ENCODE measurements around the gene TNPO1. TPM values are rescaled to one million over a fixed set of nuclear protein-coding genes. Genes with fewer than 3 reads are reported as not detected.

The TNPO1 gene
- total RNA-seq, 4 donors from 2014 or later, result 81.2 to 131 (median 116) TPM

GRCh38 chr5:72829707-72830106, 13.2 kb downstream of the TNPO1 start:
- Histone ChIP-seq H3K9me3 (no peaks in the 10 kb centered on the region), H3K27me3 (no peaks in the 10 kb centered on the region), H3K27ac (no peak overlapping the region), H3K4me3 (no peak overlapping the region), H3K4me1 (peaks cover 0 to 8% (median 0%) of the 10 kb centered on the region in 3 donors), H3K36me3 (no peaks in the 10 kb centered on the region)
- TF ChIP-seq EP300 (IDR thresholded peaks at IDR 0.05) (no peak), POLR2AphosphoS5 (IDR thresholded peaks at IDR 0.05) (no peak), POLR2A (IDR thresholded peaks at IDR 0.05) (no peak)
- TF ChIP-seq, protein P1, sequence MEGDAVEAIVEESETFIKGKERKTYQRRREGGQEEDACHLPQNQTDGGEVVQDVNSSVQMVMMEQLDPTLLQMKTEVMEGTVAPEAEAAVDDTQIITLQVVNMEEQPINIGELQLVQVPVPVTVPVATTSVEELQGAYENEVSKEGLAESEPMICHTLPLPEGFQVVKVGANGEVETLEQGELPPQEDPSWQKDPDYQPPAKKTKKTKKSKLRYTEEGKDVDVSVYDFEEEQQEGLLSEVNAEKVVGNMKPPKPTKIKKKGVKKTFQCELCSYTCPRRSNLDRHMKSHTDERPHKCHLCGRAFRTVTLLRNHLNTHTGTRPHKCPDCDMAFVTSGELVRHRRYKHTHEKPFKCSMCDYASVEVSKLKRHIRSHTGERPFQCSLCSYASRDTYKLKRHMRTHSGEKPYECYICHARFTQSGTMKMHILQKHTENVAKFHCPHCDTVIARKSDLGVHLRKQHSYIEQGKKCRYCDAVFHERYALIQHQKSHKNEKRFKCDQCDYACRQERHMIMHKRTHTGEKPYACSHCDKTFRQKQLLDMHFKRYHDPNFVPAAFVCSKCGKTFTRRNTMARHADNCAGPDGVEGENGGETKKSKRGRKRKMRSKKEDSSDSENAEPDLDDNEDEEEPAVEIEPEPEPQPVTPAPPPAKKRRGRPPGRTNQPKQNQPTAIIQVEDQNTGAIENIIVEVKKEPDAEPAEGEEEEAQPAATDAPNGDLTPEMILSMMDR (IDR thresholded peaks at IDR 0.05), result no peak
- ATAC-seq, result no peak

- Histone ChIP-seq H3K4me1 (peaks cover 0 to 8% (median 0%) of the 10 kb centered on the region in 3 donors), H3K27me3 (no peaks in the 10 kb centered on the region), H3K4me3 (no peak overlapping the region), H3K9me3 (no peaks in the 10 kb centered on the region), H3K27ac (no peak overlapping the region), H3K36me3 (no peaks in the 10 kb centered on the region)
- TF ChIP-seq, protein P1 (IDR thresholded peaks at IDR 0.05), result no peak
- no peak for TF ChIP-seq EP300 (IDR thresholded peaks at IDR 0.05)
- TF ChIP-seq POLR2A (IDR thresholded peaks at IDR 0.05), result no peak
- no peak for TF ChIP-seq POLR2AphosphoS5 (IDR thresholded peaks at IDR 0.05)
- WGBS, 2 donors (ENCODE audit: low coverage in 1 of 2), result 68 to 85% methylated on average over 2 of the region's 2 CpGs
- no peak for ATAC-seq
Observed at GRCh38 chr5:72830362-72830761, 13.9 kb downstream of the TNPO1 start.

DNA sequence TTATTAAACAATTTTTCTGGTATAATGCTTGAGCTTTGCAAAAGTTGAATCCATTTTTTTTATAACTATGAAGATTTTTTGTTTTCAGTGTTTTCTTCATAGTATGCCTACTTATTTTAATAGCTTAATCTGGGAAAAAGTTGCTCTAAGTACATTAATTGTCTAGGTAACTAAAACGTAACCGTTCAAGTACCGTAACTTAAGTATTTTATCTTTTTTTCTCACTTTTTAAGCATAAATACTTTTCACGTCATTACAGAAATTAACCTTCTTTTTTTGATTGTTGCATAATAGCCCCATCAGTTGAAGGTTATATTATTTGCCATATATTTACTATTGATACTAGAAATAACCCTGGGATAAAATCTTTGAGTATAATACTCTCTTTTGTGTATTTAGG, 15.2 kb downstream of the TNPO1 start:
- ATAC-seq, result no peak
- 91 to 100% methylated on average over 4 of the region's 4 CpGs for WGBS, 2 donors (ENCODE audit: low coverage in 1 of 2)
- Histone ChIP-seq H3K9me3 (no peaks in the 10 kb centered on the region), H3K4me1 (peaks cover 0 to 8% (median 0%) of the 10 kb centered on the region in 3 donors), H3K27ac (no peak overlapping the region), H3K4me3 (no peak overlapping the region), H3K27me3 (no peaks in the 10 kb centered on the region), H3K36me3 (no peaks in the 10 kb centered on the region)
- TF ChIP-seq EP300 (IDR thresholded peaks at IDR 0.05), result no peak
- no peak for TF ChIP-seq POLR2AphosphoS5 (IDR thresholded peaks at IDR 0.05)
- TF ChIP-seq POLR2A (IDR thresholded peaks at IDR 0.05), result no peak
- TF ChIP-seq, protein P1 (IDR thresholded peaks at IDR 0.05), result no peak

- TF ChIP-seq POLR2AphosphoS5 (IDR thresholded peaks at IDR 0.05) (no peak), EP300 (IDR thresholded peaks at IDR 0.05) (no peak), POLR2A (IDR thresholded peaks at IDR 0.05) (no peak)
- TF ChIP-seq, protein P1 (IDR thresholded peaks at IDR 0.05), result no peak
- Histone ChIP-seq H3K4me1 (peaks cover 3 to 28% (median 7%) of the 10 kb centered on the region in 3 donors), H3K27me3 (no peaks in the 10 kb centered on the region), H3K9me3 (no peaks in the 10 kb centered on the region), H3K27ac (no peak overlapping the region), H3K4me3 (no peak overlapping the region), H3K36me3 (no peaks in the 10 kb centered on the region)
- no peak for ATAC-seq
- 81 to 89% methylated on average over 2 of the region's 2 CpGs for WGBS, 2 donors (ENCODE audit: low coverage in 1 of 2)
Observed at GRCh38 chr5:72834924-72835323, 18.5 kb downstream of the TNPO1 start.

GRCh38 chr5:72835633-72836032, 19.2 kb downstream of the TNPO1 start:
- Histone ChIP-seq H3K27ac (no peak overlapping the region), H3K36me3 (no peaks in the 10 kb centered on the region), H3K4me3 (no peak overlapping the region), H3K4me1 (peaks cover 3 to 31% (median 7%) of the 10 kb centered on the region in 3 donors), H3K9me3 (no peaks in the 10 kb centered on the region), H3K27me3 (no peaks in the 10 kb centered on the region)
- 85 to 90% methylated on average over 2 to 3 of the region's 3 CpGs for WGBS, 2 donors (ENCODE audit: low coverage in 1 of 2)
- TF ChIP-seq EP300 (IDR thresholded peaks at IDR 0.05) (no peak), POLR2A (IDR thresholded peaks at IDR 0.05) (no peak), POLR2AphosphoS5 (IDR thresholded peaks at IDR 0.05) (no peak)
- TF ChIP-seq, protein P1 (IDR thresholded peaks at IDR 0.05), result no peak
- no peak for ATAC-seq
